Medulla oblongata (tissue), 1 donor: Measurements from ENCODE around the gene COA1.
"Not testable (repeated sequence)": the region's sequence is repeated elsewhere in the genome, so short reads cannot be mapped to it uniquely, and the experiment has no call there.

ENCODE experiments used
- DNase-seq: peaks from one replicate; pipeline ENCODE4 v3.0.0-alpha.2; 2015; ENCODE audit errors: extremely low spot score

COA1 gene

GRCh38 chr7:43689115-43689514 is 40.2 kb downstream of the COA1 start:
- DNase-seq, result peak; percentile 27

DNA sequence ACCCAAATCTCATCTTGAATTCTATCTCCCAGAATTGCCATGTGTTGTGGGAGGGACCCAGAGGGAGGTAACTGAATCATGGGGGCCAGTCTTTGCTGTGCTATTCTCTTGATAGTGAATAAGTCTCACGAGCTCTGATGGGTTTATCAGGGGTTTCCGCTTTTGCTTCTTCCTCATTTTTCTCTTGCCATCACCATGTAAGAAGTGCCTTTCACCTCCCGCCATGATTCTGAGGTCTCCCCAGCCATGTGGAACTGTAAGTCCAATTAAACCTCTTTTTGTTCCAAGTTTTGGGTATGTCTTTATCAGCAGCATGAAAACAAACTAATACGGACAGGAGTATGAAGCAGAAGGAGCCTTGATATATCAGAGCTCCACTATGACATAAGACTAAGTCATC is 41.5 kb downstream of the COA1 start:
- DNase-seq, result not testable (repeated sequence)

- no peak for DNase-seq
These were observed 42.3 kb downstream of the COA1 start for GRCh38 chr7:43686991-43687390.

DNA sequence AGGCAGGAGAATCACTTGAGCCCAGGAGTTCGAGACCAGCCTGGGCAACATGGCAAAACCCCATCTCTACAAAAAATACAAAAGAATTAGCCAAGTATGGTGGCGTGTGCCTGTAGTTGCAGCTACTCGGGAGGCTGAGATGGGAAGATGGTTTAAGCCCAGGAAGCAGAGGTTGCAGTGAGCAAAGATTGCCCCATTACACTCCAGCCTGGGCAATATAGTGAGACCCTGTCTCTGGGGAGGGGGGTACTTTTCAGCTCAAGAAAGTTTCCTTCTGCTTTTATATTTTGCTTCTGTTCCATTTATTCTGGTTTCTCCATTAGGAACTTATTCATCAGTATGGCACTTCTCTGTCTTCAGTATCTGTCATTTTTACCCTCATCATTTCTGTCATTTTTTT is 48.6 kb downstream of the COA1 start:
- DNase-seq, result no peak

DNA sequence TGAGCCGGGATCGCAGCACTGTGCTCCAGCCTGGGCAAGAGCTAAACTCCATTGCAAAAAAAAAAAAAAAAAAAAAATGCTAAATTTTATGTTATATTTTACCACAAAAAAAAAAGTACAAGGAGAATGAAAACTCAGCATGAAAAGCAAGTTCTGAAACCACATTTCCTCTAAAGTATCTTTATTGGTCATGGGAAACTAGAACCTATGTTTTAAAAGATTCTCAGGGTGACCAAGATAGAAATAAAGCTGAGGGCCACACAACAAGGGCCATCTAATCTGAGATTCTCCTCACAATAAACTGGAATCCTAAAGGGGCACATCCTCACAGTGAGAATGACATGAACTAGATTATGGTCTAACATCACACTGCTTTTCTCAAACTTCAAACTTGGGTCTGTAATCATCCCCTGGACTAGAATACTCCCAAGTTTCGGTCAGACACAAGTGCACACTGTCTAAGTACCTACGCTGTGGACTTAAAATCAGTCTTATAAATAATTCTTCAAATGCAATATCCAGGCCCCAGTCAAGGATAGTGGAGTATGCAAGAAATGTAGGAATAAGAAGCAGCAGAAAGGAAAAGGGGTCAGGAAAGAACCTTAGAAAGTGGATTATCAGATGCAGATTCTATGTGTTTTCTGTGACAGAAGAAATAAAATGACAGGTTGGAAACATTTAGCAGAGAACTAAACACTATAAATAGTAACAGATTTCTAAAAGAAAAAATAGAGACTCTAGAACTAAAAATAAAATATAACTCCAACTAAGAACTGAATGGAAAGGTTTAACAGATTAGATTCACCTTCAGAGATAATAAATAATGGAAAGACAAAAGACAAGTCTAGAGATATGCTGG is 49.9 kb downstream of the COA1 start:
- no peak for DNase-seq

- no peak for DNase-seq
These were observed 51.0 kb downstream of the COA1 start for GRCh38 chr7:43678315-43678714.

- no peak for DNase-seq
These were observed 51.5 kb downstream of the COA1 start for GRCh38 chr7:43677864-43678263.

- DNase-seq, result no peak
These were observed 54.5 kb downstream of the COA1 start for GRCh38 chr7:43674559-43675436.

GRCh38 chr7:43673243-43673976 is 55.9 kb downstream of the COA1 start:
- DNase-seq, result not testable (repeated sequence)

- no peak for DNase-seq
These were observed 57.8 kb downstream of the COA1 start for GRCh38 chr7:43671521-43671920.

DNA sequence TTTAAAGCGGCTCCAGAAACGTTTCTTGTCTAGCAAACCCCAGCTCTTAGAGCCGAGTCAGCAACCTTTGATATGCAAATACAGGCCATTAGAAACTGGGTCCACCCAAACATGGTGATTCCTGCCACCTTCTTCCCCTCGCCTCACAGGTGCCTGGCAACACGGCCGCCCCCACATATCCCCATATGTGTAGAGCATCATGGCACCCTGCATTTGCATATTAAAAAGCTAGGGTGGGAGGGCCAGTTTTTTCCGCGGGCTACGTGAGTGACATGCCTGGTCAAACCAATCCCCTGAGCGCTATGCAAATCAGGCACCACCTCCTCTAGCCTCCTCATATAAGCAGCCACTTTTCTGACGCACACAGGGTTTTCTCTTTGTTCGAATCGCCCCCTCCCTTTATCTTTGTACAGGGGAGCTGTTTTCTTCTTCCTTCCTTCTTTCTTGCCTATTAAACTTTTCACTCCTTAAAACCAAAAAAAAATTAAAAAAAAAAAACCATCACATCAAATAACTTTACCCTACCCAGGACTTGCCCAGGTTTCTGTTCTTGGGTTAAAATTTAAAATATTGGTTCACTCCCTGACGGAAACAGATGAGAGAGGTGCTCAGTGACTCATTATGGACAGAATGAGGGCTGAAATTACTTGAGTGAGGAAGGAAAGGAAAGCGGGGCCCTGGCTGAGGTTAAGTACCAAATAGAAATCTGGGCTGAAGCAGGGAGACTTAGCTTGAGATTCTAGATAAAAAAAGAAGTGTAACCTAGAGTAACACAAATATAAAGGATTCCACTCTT is 59.8 kb downstream of the COA1 start:
- no peak for DNase-seq

GRCh38 chr7:43668035-43668434 is 61.3 kb downstream of the COA1 start:
- no peak for DNase-seq

DNA sequence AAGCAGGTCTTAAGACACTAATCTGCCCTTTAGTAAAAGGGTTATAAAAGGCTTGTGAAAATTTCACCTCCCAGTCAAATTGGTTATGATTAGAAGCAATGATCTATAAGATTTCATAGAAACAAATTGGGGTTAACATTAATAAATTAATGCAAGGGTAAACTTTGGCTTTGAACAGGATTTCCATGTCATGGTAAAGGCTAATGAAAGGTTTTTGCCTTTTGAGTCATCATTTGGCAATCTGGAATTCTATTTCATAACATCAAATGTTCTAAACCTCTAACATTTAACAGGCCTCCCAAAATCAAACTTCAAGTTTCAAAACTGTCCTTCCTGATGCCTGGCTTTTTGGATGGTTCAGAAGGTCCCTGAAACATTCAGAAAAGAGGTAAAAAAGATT is 62.4 kb downstream of the COA1 start:
- no peak for DNase-seq

- no peak for DNase-seq
These were observed 64.6 kb downstream of the COA1 start for GRCh38 chr7:43664681-43665080.

DNA sequence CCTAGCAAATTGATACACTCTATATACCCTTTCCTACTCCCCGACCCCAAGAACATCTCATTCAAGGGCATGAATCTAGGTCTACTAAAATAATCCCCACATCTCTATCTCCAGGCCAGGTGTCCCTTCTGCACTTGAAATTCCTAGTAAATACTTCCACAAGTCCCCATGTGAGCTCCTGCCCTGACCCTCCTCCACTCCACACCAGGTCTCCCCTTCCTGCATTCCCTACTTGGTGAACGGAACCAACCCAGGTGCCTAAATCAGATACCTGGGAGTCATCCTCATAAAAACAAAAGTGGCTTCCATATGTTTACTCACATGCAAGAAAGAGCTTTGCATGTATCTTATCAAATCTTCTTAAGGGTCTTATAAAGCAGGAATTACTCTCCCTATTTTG is 69.2 kb downstream of the COA1 start:
- DNase-seq, result no peak

DNA sequence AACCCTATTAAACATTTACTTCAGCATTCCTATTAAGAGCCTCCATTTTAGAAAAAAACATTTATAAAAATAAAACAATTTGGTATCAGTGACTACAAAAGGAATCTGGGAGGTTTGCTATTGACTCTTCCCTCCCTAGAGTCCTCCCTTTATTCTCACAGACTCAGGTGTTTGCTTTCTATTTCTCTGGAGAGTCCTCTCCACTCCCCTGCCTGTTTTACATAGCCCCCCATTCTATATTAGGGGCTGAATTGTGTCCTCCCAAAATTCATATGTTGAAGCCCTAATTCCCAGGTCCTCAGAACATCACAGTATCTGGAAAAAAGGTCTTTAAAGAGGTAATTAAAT is 69.8 kb downstream of the COA1 start:
- DNase-seq, result no peak

DNA sequence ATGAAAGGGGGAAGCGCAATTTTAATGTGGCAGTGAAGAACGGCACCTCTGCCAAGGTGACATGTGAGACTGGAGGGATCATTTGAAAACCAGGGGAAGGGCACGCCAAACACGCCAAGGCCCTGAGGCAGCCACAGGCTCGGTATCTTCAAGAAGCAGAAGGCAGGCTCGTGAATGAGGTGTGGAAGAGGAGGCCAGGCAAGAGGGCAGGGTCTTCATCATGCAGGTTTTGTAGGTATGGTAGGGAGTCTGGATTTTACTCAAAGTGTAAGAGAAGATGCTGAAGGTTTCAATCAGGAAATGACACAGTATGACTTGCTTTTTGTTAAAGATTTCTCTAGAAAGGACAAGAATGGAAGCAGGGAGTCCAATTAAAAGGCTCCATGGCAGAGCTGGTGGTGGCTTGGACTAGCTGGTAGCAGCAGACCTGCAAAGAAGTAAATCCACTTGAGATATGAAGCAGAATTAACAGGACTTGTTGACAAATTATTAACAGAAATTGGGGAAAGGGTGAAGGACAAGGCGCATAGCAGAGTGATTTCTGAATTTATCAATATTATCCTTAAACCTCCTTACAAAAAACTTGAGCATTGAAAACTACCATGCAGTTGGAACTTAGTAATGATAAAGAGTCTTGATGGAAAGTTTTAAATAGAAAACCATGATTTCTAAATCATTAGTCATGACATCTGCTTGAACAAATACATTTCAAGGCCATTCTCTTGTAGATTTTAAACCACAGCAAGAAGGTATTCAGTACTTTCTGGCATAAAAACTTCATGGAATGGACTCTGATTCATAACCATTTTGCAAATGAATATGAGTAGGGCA is 70.4 kb downstream of the COA1 start:
- no peak for DNase-seq

- no peak for DNase-seq
These were observed 72.3 kb downstream of the COA1 start for GRCh38 chr7:43656997-43657396.

- no peak for DNase-seq
These were observed 73.7 kb downstream of the COA1 start for GRCh38 chr7:43655584-43655983.

GRCh38 chr7:43653891-43654504 is 75.3 kb downstream of the COA1 start:
- DNase-seq, result no peak
